Sigmoid colon (tissue), 7 donors: Measurements from ENCODE around the gene TP53INP2. TPM values are rescaled to one million over a fixed set of nuclear protein-coding genes. Genes with fewer than 3 reads are reported as not detected.

Experiments
- DNase-seq: peaks from one replicate; pipeline ENCODE4 v3.0.0-alpha.2; 2019
- H3K27ac ChIP-seq, 4 donors: fragments of 200-600 bp; sonication (generic); one replicate each; pipeline ENCODE4 v1.5.1; 2016 to 2019; ENCODE audit warnings: mild to moderate bottlenecking in 1 of 4
- H3K27me3 ChIP-seq, 3 donors: fragments of 200-600 bp; sonication (generic); one replicate each; pipeline ENCODE4 v1.5.1; 2019; ENCODE audit warnings: mild to moderate bottlenecking in 1 of 3
- H3K36me3 ChIP-seq, 4 donors: fragments of 200-600 bp; sonication (generic); one replicate each; pipeline ENCODE4 v1.5.1; 2016 to 2019
- H3K4me1 ChIP-seq, 4 donors: fragments of 200-600 bp; sonication (generic); one replicate each; pipeline ENCODE4 v1.5.1; 2017 to 2019
- H3K4me3 ChIP-seq, 4 donors: fragments of 200-600 bp; sonication (generic); one replicate each; pipeline ENCODE4 v1.5.1; 2017 to 2019; ENCODE audit warnings: mild to moderate bottlenecking in 2 of 4, moderate library complexity in 1 of 4
- H3K9me3 ChIP-seq, 4 donors: fragments of 200-600 bp in 3 of 4; sonication (generic) in 3 of 4; one replicate each; pipeline versions ENCODE4 v1.5.1 to v1.6.1; 2013 to 2019
- CTCF ChIP-seq, 4 experiments: fragments of 450-650 bp in 3 of 4; fragments of 200-600 bp in 1 of 4; IDR thresholded peaks; one replicate each; pipeline ENCODE4 v1.5.1; 2016 to 2019; ENCODE audit warnings: antibody characterized with exemption in 4 of 4, mild to moderate bottlenecking in 3 of 4, moderate library complexity in 2 of 4
- EP300 ChIP-seq, 4 donors: sonication (generic); formaldehyde crosslinking; IDR thresholded peaks; one replicate each; pipeline ENCODE4 v1.6.1; 2017; ENCODE audit warnings: antibody characterized with exemption in 4 of 4
- POLR2A ChIP-seq, 2 donors: fragments of 450-650 bp; IDR thresholded peaks; one replicate each; pipeline ENCODE4 v1.6.1; 2016; ENCODE audit warnings: antibody characterized with exemption in 2 of 2, mild to moderate bottlenecking in 2 of 2, moderate library complexity in 2 of 2
- POLR2AphosphoS5 ChIP-seq, 4 donors: sonication (generic); formaldehyde crosslinking; IDR thresholded peaks; one replicate each; pipeline ENCODE4 v1.6.1; 2017; ENCODE audit warnings: antibody characterized with exemption in 4 of 4
- WGBS, 2 donors: extraction: QIAGEN DNeasy Blood & Tissue Kit; methylation state at CpG; one replicate each; pipeline ENCODE4 v1.1.7; 2013; 5-methylcytosine and 5-hydroxymethylcytosine counted together
- intact Hi-C: fragments of 100-400 bp; cut with DNase I; formaldehyde crosslinking; loops from one replicate; pipeline ENCODE4 v1.15.1; 2023
- polyA plus RNA-seq, 3 donors: library from polyadenylated mRNA; stranded (reverse); fragments of 200-250 nt; gene quantifications; one replicate each; pipeline ENCODE4 v1.2.3, GENCODE V29; 2013
- total RNA-seq, 4 donors: library from RNA; depleted of rRNA; stranded (reverse); fragments of >200 nt; gene quantifications; one replicate each; pipeline ENCODE4 v1.1.0, GENCODE V29; 2016
- donor health status: healthy with polysubstance abuse.
- donor health status: Bipolar disorder and iron deficiency.
- donor health status: healthy.

The TP53INP2 gene
- total and polyA plus RNA-seq, 7 donors = 11.5 to 252 (median 30.4) TPM

- DNase-seq = no peak
- WGBS, 2 donors = 44 to 69% methylated on average over 2 of the region's 2 CpGs
- Histone ChIP-seq H3K27ac (no peak overlapping the region), H3K27me3 (no peaks in the 10 kb centered on the region), H3K36me3 (peaks cover 24 to 97% (median 39%) of the 10 kb centered on the region in 4 donors), H3K4me1 (no peaks in the 10 kb centered on the region), H3K9me3 (no peaks in the 10 kb centered on the region), H3K4me3 (no peak overlapping the region)
- intact Hi-C loops = no loop called here
- TF ChIP-seq CTCF (IDR thresholded peaks at IDR 0.05) (no peak), POLR2A (IDR thresholded peaks at IDR 0.05) (no peak), EP300 (IDR thresholded peaks at IDR 0.05) (no peak), POLR2AphosphoS5 (IDR thresholded peaks at IDR 0.05) (no peak)
These were observed 46.3 kb downstream of the TP53INP2 start for GRCh38 chr20:34750484-34750883.

DNA sequence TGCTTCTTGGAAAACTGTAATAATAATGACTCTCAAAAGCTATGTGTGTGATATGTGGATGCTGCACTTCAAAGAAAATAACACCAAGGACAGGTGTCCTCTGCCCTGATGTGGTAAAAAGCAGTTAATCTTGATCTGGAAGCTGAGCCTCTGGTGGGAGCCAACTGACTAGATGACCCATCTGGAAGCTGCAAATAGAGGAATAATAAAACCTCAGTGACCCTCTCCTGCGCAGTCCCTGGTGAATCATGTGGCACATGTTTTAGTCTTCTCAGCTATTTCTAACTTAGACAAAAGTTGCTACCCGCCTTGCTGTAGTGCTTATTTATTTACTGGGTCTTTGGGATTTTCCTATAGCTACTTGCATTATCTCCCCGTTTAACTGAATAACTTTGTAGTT is 47.3 kb downstream of the TP53INP2 start:
- intact Hi-C loops = no loop called here
- H3K27ac ChIP-seq = no peak overlapping the region
- H3K9me3 ChIP-seq = no peaks in the 10 kb centered on the region
- 94 to 95% methylated on average over 3 of the region's 3 CpGs for WGBS, 2 donors
- no peaks in the 10 kb centered on the region for H3K27me3 ChIP-seq
- no peak for DNase-seq
- TF ChIP-seq CTCF (IDR thresholded peaks at IDR 0.05) (no peak), POLR2A (IDR thresholded peaks at IDR 0.05) (no peak), EP300 (IDR thresholded peaks at IDR 0.05) (no peak), POLR2AphosphoS5 (IDR thresholded peaks at IDR 0.05) (no peak)
- H3K4me3 ChIP-seq = no peak overlapping the region
- H3K36me3 ChIP-seq = peaks cover 25 to 95% (median 39%) of the 10 kb centered on the region in 4 donors
- no peaks in the 10 kb centered on the region for H3K4me1 ChIP-seq

DNA sequence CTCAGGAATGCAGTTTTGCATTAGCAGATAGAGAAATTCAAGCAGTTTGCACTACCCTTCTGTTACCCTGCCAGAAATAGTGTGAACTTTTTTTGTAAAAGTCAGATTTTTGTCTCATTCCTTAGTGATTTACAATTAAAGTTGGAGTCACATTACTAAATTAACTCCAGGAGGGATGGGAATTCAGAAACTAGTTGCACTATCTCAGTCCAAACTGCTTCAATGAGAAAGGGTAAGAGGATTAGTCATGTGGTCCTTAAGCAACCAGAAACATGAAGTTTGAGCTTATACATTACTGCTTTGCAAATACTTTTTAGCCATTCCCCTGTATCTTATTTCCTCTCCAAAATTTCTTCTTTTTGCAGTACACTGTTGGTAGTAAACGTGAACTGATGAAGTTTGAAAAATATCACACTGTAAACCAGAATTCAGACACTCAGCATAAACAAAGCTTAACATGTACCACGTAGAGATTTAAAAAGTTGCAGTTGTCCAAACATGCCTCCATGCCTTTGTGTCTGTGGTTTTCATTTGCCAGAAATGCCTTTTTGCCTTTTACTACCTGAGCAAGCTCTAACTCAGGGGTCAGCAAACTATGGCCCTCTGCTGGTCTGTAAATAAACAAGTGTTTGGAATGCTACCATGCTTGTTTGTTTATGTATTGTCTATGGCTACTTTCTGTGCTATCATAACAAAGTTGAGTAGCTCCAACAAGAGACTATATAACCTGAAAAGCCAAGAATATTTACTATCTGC is 49.7 kb downstream of the TP53INP2 start:
- intact Hi-C loops = no loop called here
- Histone ChIP-seq H3K4me1 (no peaks in the 10 kb centered on the region), H3K36me3 (peaks cover 37 to 95% (median 50%) of the 10 kb centered on the region in 4 donors), H3K27me3 (no peaks in the 10 kb centered on the region), H3K9me3 (no peaks in the 10 kb centered on the region), H3K27ac (no peak overlapping the region), H3K4me3 (no peak overlapping the region)
- TF ChIP-seq CTCF (IDR thresholded peaks at IDR 0.05) (no peak), POLR2AphosphoS5 (IDR thresholded peaks at IDR 0.05) (no peak), EP300 (IDR thresholded peaks at IDR 0.05) (no peak), POLR2A (IDR thresholded peaks at IDR 0.05) (no peak)
- 83 to 85% methylated on average over 2 of the region's 2 CpGs for WGBS, 2 donors
- DNase-seq = no peak

GRCh38 chr20:34754611-34755010 is 50.5 kb downstream of the TP53INP2 start:
- WGBS, 2 donors = 63 to 82% methylated on average over 4 of the region's 4 CpGs
- no peak overlapping the region for H3K27ac ChIP-seq
- no peak for DNase-seq
- no peaks in the 10 kb centered on the region for H3K9me3 ChIP-seq
- intact Hi-C loops = no loop called here
- H3K4me3 ChIP-seq = no peak overlapping the region
- H3K27me3 ChIP-seq = no peaks in the 10 kb centered on the region
- TF ChIP-seq EP300 (IDR thresholded peaks at IDR 0.05) (no peak), POLR2A (IDR thresholded peaks at IDR 0.05) (no peak), CTCF (IDR thresholded peaks at IDR 0.05) (no peak), POLR2AphosphoS5 (IDR thresholded peaks at IDR 0.05) (no peak)
- peaks cover 34 to 95% (median 45%) of the 10 kb centered on the region in 4 donors for H3K36me3 ChIP-seq
- H3K4me1 ChIP-seq = no peaks in the 10 kb centered on the region
